PFSK-1 (cell line): Measurements from ENCODE around the gene CACNB2.

Experiments used
- FOXP2 ChIP-seq: optimal IDR thresholded peaks from 2 replicates; pipeline ENCODE3; 2011; ENCODE audit warnings: borderline replicate concordance, control low read depth, inconsistent platforms; ENCODE audit not compliant: insufficient read depth; ENCODE audit errors: extremely low read length, extremely low read depth
- POLR2AphosphoS5 ChIP-seq: IDR thresholded peaks from 2 replicates; pipeline ENCODE4 v1.6.1; 2012; ENCODE audit warnings: low read depth, mild to moderate bottlenecking, control low read depth, low read length, moderate library complexity
- REST ChIP-seq, 2 experiments: IDR thresholded peaks; 2 replicates each; pipeline versions ENCODE4 v1.6.1 to v1.8.0; 2011 to 2012; ENCODE audit warnings: low read depth in 2 of 2, low read length in 2 of 2, control low read depth in 1 of 2, inconsistent platforms in 1 of 2, mild to moderate bottlenecking in 1 of 2, moderate library complexity in 1 of 2; ENCODE audit not compliant: insufficient read depth in 1 of 2
- SIN3A ChIP-seq: IDR thresholded peaks from 2 replicates; pipeline ENCODE4 v1.6.1; 2012; ENCODE audit warnings: mild to moderate bottlenecking, low read length, moderate library complexity, borderline replicate concordance; ENCODE audit not compliant: insufficient read depth
- TAF1 ChIP-seq: IDR thresholded peaks from 2 replicates; pipeline ENCODE4 v1.6.1; 2012; ENCODE audit warnings: low read length, control low read depth, borderline replicate concordance; ENCODE audit not compliant: insufficient read depth

CACNB2 gene

GRCh38 chr10:18098201-18098600 lies 42.0 kb upstream of the CACNB2 start:
- TF ChIP-seq SIN3A: no peak
- TF ChIP-seq POLR2AphosphoS5: no peak
- TF ChIP-seq TAF1: no peak
- TF ChIP-seq REST (IDR thresholded peaks at IDR 0.05; ENCODE audit: insufficient read depth in 1 of 2, low read depth in 2 of 2, low read length in 2 of 2): no peak
- TF ChIP-seq FOXP2: no peak

GRCh38 chr10:18099415-18099814 lies 40.8 kb upstream of the CACNB2 start:
- TF ChIP-seq SIN3A (no peak), POLR2AphosphoS5 (no peak), FOXP2 (no peak), TAF1 (no peak), REST (IDR thresholded peaks at IDR 0.05; ENCODE audit: insufficient read depth in 1 of 2, low read depth in 2 of 2, low read length in 2 of 2) (no peak)

- TF ChIP-seq SIN3A (no peak), TAF1 (no peak), REST (IDR thresholded peaks at IDR 0.05; ENCODE audit: insufficient read depth in 1 of 2, low read depth in 2 of 2, low read length in 2 of 2) (no peak), FOXP2 (no peak), POLR2AphosphoS5 (no peak)
Observed at GRCh38 chr10:18100669-18101068, 39.6 kb upstream of the CACNB2 start.

GRCh38 chr10:18102404-18102803 lies 37.8 kb upstream of the CACNB2 start:
- TF ChIP-seq FOXP2 (no peak), TAF1 (no peak)

- TF ChIP-seq SIN3A (no peak), FOXP2 (no peak), TAF1 (no peak), REST (IDR thresholded peaks at IDR 0.05; ENCODE audit: insufficient read depth in 1 of 2, low read depth in 2 of 2, low read length in 2 of 2) (no peak), POLR2AphosphoS5 (no peak)
Observed at GRCh38 chr10:18104223-18104872, 35.9 kb upstream of the CACNB2 start.

GRCh38 chr10:18109341-18109870 lies 30.8 kb upstream of the CACNB2 start:
- TF ChIP-seq SIN3A: no peak
- no peak for TF ChIP-seq REST (IDR thresholded peaks at IDR 0.05; ENCODE audit: insufficient read depth in 1 of 2, low read depth in 2 of 2, low read length in 2 of 2)
- no peak for TF ChIP-seq TAF1
- no peak for TF ChIP-seq FOXP2
- no peak for TF ChIP-seq POLR2AphosphoS5
